K562 (cell line): ENCODE data around the gene METTL25B. TPM values are rescaled to one million over a fixed set of nuclear protein-coding genes. Genes with fewer than 3 reads are reported as not detected.

Experiments used
- ATF6 ChIP-seq: sonication (generic); formaldehyde crosslinking; IDR thresholded peaks from 2 replicates; pipeline ENCODE4 v1.4.0; 2020; ENCODE audit warnings: mild to moderate bottlenecking, missing genetic modification reagents
- CHAMP1 ChIP-seq: fragments of 450-650 bp; IDR thresholded peaks from 2 replicates; pipeline ENCODE4 v1.6.1; 2016; ENCODE audit warnings: mild to moderate bottlenecking
- E2F1 ChIP-seq: sonication (generic); formaldehyde crosslinking; IDR thresholded peaks from 2 replicates; pipeline ENCODE4 v1.8.1; 2023; ENCODE audit warnings: mild to moderate bottlenecking, missing genetic modification reagents, moderate library complexity
- E4F1 ChIP-seq: fragments of 250-450 bp; sonication (Bioruptor Pico); IDR thresholded peaks from 2 replicates; pipeline ENCODE4 v1.5.0; 2021; ENCODE audit warnings: mild to moderate bottlenecking, borderline replicate concordance
- EHMT2 ChIP-seq: fragments of 450-650 bp; IDR thresholded peaks from 2 replicates; pipeline ENCODE4 v1.6.1; 2018; ENCODE audit warnings: antibody characterized with exemption
- GTF3C2 ChIP-seq: IDR thresholded peaks from 3 replicates; pipeline ENCODE4 v1.6.1; 2011; ENCODE audit warnings: borderline replicate concordance, mild to moderate bottlenecking, moderate library complexity; ENCODE audit not compliant: insufficient read length; ENCODE audit errors: extremely low read depth
- PTBP1 ChIP-seq: fragments of 200-400 bp; formaldehyde crosslinking; IDR thresholded peaks from 2 replicates; pipeline ENCODE4 v1.6.1; 2017; ENCODE audit warnings: low read depth, low read length
- SRF ChIP-seq, 2 experiments: fragments of 250-450, 450-650 bp in 1 of 2; sonication (Bioruptor Pico) in 1 of 2; sonication (generic) in 1 of 2; formaldehyde crosslinking; IDR thresholded peaks; 2 replicates each; pipeline versions ENCODE4 v1.5.0 to v1.5.1; 2020 to 2022; ENCODE audit warnings: mild to moderate bottlenecking in 1 of 2, missing genetic modification reagents in 1 of 2
- ZBTB9 ChIP-seq: fragments of 450-650 bp; formaldehyde crosslinking; IDR thresholded peaks from 2 replicates; pipeline ENCODE4 v1.4.0; 2020; ENCODE audit warnings: mild to moderate bottlenecking, moderate library complexity
- ZNF445 ChIP-seq: fragments of 250-450 bp; sonication (Bioruptor Pico); IDR thresholded peaks from 2 replicates; pipeline ENCODE4 v1.4.0; 2020; ENCODE audit warnings: low read depth, mild to moderate bottlenecking, moderate library complexity
- ZNF551 ChIP-seq: fragments of 250-450 bp; sonication (Bioruptor Pico); IDR thresholded peaks from 2 replicates; pipeline ENCODE4 v1.5.0; 2021; ENCODE audit warnings: mild to moderate bottlenecking, moderate library complexity
- ZNF75A ChIP-seq: fragments of 450-650 bp; formaldehyde crosslinking; IDR thresholded peaks from 2 replicates; pipeline ENCODE4 v1.4.0; 2020; ENCODE audit warnings: mild to moderate bottlenecking
- ZNF79 ChIP-seq: fragments of 250-450 bp; sonication (Bioruptor Pico); IDR thresholded peaks from 2 replicates; pipeline ENCODE4 v1.4.0; 2020; ENCODE audit warnings: low read depth, mild to moderate bottlenecking, moderate library complexity
- polyA plus RNA-seq, 8 experiments: library from polyadenylated mRNA; depleted of rRNA in 4 of 8; stranded (reverse) in 5 of 8; unstranded in 3 of 8; fragments of >200 nt; fragmentation: Nextera tagmentation in 2 of 8; fragmentation: Illumina TruSeq in 1 of 8; extraction: Ambion mirVana in 2 of 8; extraction: Trizol in 1 of 8; gene quantifications; 2 replicates each; pipeline versions ENCODE4 v1.2.1 to v1.2.3, GENCODE V29; 2011 to 2014; ENCODE audit warnings: inconsistent platforms in 1 of 8, missing spikeins in 1 of 8
- total RNA-seq, 7 experiments: library from RNA; depleted of rRNA in 6 of 7; stranded (reverse); fragments of >200 nt in 6 of 7; fragmentation: Illumina TruSeq in 2 of 7; extraction: Trizol in 2 of 7; gene quantifications; 2 replicates each; pipeline versions ENCODE4 v1.2.1 to v1.2.3, GENCODE V29; 2011 to 2021; ENCODE audit warnings: low replicate concordance in 1 of 7

Gene METTL25B
- total and polyA plus RNA-seq, 9 of the 15 experiments (the other 6 are each of a cell fraction or from before 2014, with no cell fraction given) = 7.7 to 48.3 (median 33.1) TPM

- TF ChIP-seq GTF3C2 (no peak), PTBP1 (peak; percentile 69), E2F1 (CRISPR knock-in tag) (no peak), ZNF79 (no peak), ZNF445 (CRISPR knock-in tag) (no peak), E4F1 (CRISPR knock-in tag) (no peak), SRF (CRISPR knock-in tag; IDR thresholded peaks at IDR 0.05) (no peak), ZNF551 (CRISPR knock-in tag) (no peak), EHMT2 (no peak; the same call in 1 of the 2 replicates), ZBTB9 (CRISPR knock-in tag) (no peak), ATF6 (no peak), ZNF75A (CRISPR knock-in tag) (no peak), CHAMP1 (no peak)
Measured at GRCh38 chr1:156692925-156693847, 35.1 kb upstream of the METTL25B start (continued).
